ENCODE measurements around the gene ITPRIPL1.

ITPRIPL1 gene

GRCh38 chr2:96305979-96306308 lies 19.2 kb upstream of the ITPRIPL1 start:
- peak overlapping the region; percentile 51 for H3K4me3 ChIP-seq (ENCODE audit: insufficient read depth, low read depth, low read length)
- peaks cover 12% of the 10 kb centered on the region for H3K4me1 ChIP-seq (ENCODE audit: control insufficient read depth, insufficient read depth, low read length)
- 10 to 31% methylated on average over 7 to 8 of the region's 9 CpGs for WGBS, 2 experiments
- H3K9me3 ChIP-seq (ENCODE audit: control insufficient read depth, low read length): no peaks in the 10 kb centered on the region
- H3K27ac ChIP-seq (ENCODE audit: insufficient read depth, low read depth, low read length, poor library complexity, severe bottlenecking): no peak overlapping the region
- H3K36me3 ChIP-seq (ENCODE audit: control insufficient read depth, insufficient read depth, low read length): peaks cover 26% of the 10 kb centered on the region
- no peaks in the 10 kb centered on the region for H3K27me3 ChIP-seq (ENCODE audit: control insufficient read depth, insufficient read depth, low read length, poor library complexity, severe bottlenecking)

GRCh38 chr2:96306370-96306769 lies 18.7 kb upstream of the ITPRIPL1 start:
- Histone ChIP-seq H3K9me3 (ENCODE audit: control insufficient read depth, low read length) (no peaks in the 10 kb centered on the region), H3K27ac (ENCODE audit: insufficient read depth, low read depth, low read length, poor library complexity, severe bottlenecking) (no peak overlapping the region), H3K4me1 (ENCODE audit: control insufficient read depth, insufficient read depth, low read length) (peaks cover 12% of the 10 kb centered on the region), H3K36me3 (ENCODE audit: control insufficient read depth, insufficient read depth, low read length) (peaks cover 23% of the 10 kb centered on the region), H3K27me3 (ENCODE audit: control insufficient read depth, insufficient read depth, low read length, poor library complexity, severe bottlenecking) (no peaks in the 10 kb centered on the region), H3K4me3 (ENCODE audit: insufficient read depth, low read depth, low read length) (peak overlapping the region; percentile 51)
- WGBS, 2 experiments: 95% methylated on average over 3 of the region's 3 CpGs

GRCh38 chr2:96308248-96308647 lies 16.9 kb upstream of the ITPRIPL1 start:
- Histone ChIP-seq H3K4me1 (ENCODE audit: control insufficient read depth, insufficient read depth, low read length) (peaks cover 12% of the 10 kb centered on the region), H3K27ac (ENCODE audit: insufficient read depth, low read depth, low read length, poor library complexity, severe bottlenecking) (no peak overlapping the region), H3K4me3 (ENCODE audit: insufficient read depth, low read depth, low read length) (no peak overlapping the region), H3K36me3 (ENCODE audit: control insufficient read depth, insufficient read depth, low read length) (peaks cover 4% of the 10 kb centered on the region), H3K9me3 (ENCODE audit: control insufficient read depth, low read length) (no peaks in the 10 kb centered on the region), H3K27me3 (ENCODE audit: control insufficient read depth, insufficient read depth, low read length, poor library complexity, severe bottlenecking) (no peaks in the 10 kb centered on the region)
- 88 to 93% methylated on average over 5 of the region's 5 CpGs for WGBS, 2 experiments

- no peaks in the 10 kb centered on the region for H3K36me3 ChIP-seq (ENCODE audit: control insufficient read depth, insufficient read depth, low read length)
- H3K9me3 ChIP-seq (ENCODE audit: control insufficient read depth, low read length): no peaks in the 10 kb centered on the region
- no peak overlapping the region for H3K4me3 ChIP-seq (ENCODE audit: insufficient read depth, low read depth, low read length)
- WGBS, 2 experiments: 93 to 94% methylated on average over 3 of the region's 3 CpGs
- H3K4me1 ChIP-seq (ENCODE audit: control insufficient read depth, insufficient read depth, low read length): peaks cover 6% of the 10 kb centered on the region
- peaks cover 15% of the 10 kb centered on the region for H3K27me3 ChIP-seq (ENCODE audit: control insufficient read depth, insufficient read depth, low read length, poor library complexity, severe bottlenecking)
- no peak overlapping the region for H3K27ac ChIP-seq (ENCODE audit: insufficient read depth, low read depth, low read length, poor library complexity, severe bottlenecking)
These were observed 10.1 kb upstream of the ITPRIPL1 start for GRCh38 chr2:96315005-96315399.

- Histone ChIP-seq H3K27me3 (ENCODE audit: control insufficient read depth, insufficient read depth, low read length, poor library complexity, severe bottlenecking) (peaks cover 20% of the 10 kb centered on the region), H3K4me1 (ENCODE audit: control insufficient read depth, insufficient read depth, low read length) (peaks cover 6% of the 10 kb centered on the region), H3K4me3 (ENCODE audit: insufficient read depth, low read depth, low read length) (no peak overlapping the region), H3K27ac (ENCODE audit: insufficient read depth, low read depth, low read length, poor library complexity, severe bottlenecking) (peak overlapping the region; percentile 56), H3K36me3 (ENCODE audit: control insufficient read depth, insufficient read depth, low read length) (no peaks in the 10 kb centered on the region), H3K9me3 (ENCODE audit: control insufficient read depth, low read length) (no peaks in the 10 kb centered on the region)
- 85 to 92% methylated on average over 7 of the region's 7 CpGs for WGBS, 2 experiments
These were observed 9.6 kb upstream of the ITPRIPL1 start for GRCh38 chr2:96315400-96316071.

- H3K27ac ChIP-seq (ENCODE audit: insufficient read depth, low read depth, low read length, poor library complexity, severe bottlenecking): no peak overlapping the region
- H3K9me3 ChIP-seq (ENCODE audit: control insufficient read depth, low read length): no peaks in the 10 kb centered on the region
- H3K4me3 ChIP-seq (ENCODE audit: insufficient read depth, low read depth, low read length): no peak overlapping the region
- H3K27me3 ChIP-seq (ENCODE audit: control insufficient read depth, insufficient read depth, low read length, poor library complexity, severe bottlenecking): peaks cover 35% of the 10 kb centered on the region
- no peaks in the 10 kb centered on the region for H3K36me3 ChIP-seq (ENCODE audit: control insufficient read depth, insufficient read depth, low read length)
- H3K4me1 ChIP-seq (ENCODE audit: control insufficient read depth, insufficient read depth, low read length): peaks cover 10% of the 10 kb centered on the region
These were observed 8.1 kb upstream of the ITPRIPL1 start for GRCh38 chr2:96316999-96317398.

GRCh38 chr2:96317584-96317997 lies 7.5 kb upstream of the ITPRIPL1 start:
- 83 to 89% methylated on average over 4 of the region's 4 CpGs for WGBS, 2 experiments
- Histone ChIP-seq H3K4me1 (ENCODE audit: control insufficient read depth, insufficient read depth, low read length) (peaks cover 10% of the 10 kb centered on the region), H3K36me3 (ENCODE audit: control insufficient read depth, insufficient read depth, low read length) (no peaks in the 10 kb centered on the region), H3K4me3 (ENCODE audit: insufficient read depth, low read depth, low read length) (no peak overlapping the region), H3K27ac (ENCODE audit: insufficient read depth, low read depth, low read length, poor library complexity, severe bottlenecking) (no peak overlapping the region), H3K27me3 (ENCODE audit: control insufficient read depth, insufficient read depth, low read length, poor library complexity, severe bottlenecking) (peaks cover 41% of the 10 kb centered on the region), H3K9me3 (ENCODE audit: control insufficient read depth, low read length) (no peaks in the 10 kb centered on the region)

GRCh38 chr2:96318723-96319122 lies 6.4 kb upstream of the ITPRIPL1 start:
- Histone ChIP-seq H3K27me3 (ENCODE audit: control insufficient read depth, insufficient read depth, low read length, poor library complexity, severe bottlenecking) (peaks cover 52% of the 10 kb centered on the region), H3K27ac (ENCODE audit: insufficient read depth, low read depth, low read length, poor library complexity, severe bottlenecking) (no peak overlapping the region), H3K9me3 (ENCODE audit: control insufficient read depth, low read length) (no peaks in the 10 kb centered on the region), H3K4me3 (ENCODE audit: insufficient read depth, low read depth, low read length) (no peak overlapping the region), H3K4me1 (ENCODE audit: control insufficient read depth, insufficient read depth, low read length) (peaks cover 10% of the 10 kb centered on the region), H3K36me3 (ENCODE audit: control insufficient read depth, insufficient read depth, low read length) (no peaks in the 10 kb centered on the region)
- WGBS, 2 experiments: 84 to 97% methylated on average over 4 of the region's 4 CpGs

- no peaks in the 10 kb centered on the region for H3K36me3 ChIP-seq (ENCODE audit: control insufficient read depth, insufficient read depth, low read length)
- H3K4me3 ChIP-seq (ENCODE audit: insufficient read depth, low read depth, low read length): no peak overlapping the region
- H3K27ac ChIP-seq (ENCODE audit: insufficient read depth, low read depth, low read length, poor library complexity, severe bottlenecking): no peak overlapping the region
- WGBS, 2 experiments: 95 to 100% methylated on average over 1 of the region's 1 CpG
- no peaks in the 10 kb centered on the region for H3K9me3 ChIP-seq (ENCODE audit: control insufficient read depth, low read length)
- H3K4me1 ChIP-seq (ENCODE audit: control insufficient read depth, insufficient read depth, low read length): peaks cover 10% of the 10 kb centered on the region
- peaks cover 59% of the 10 kb centered on the region for H3K27me3 ChIP-seq (ENCODE audit: control insufficient read depth, insufficient read depth, low read length, poor library complexity, severe bottlenecking)
These were observed 5.7 kb upstream of the ITPRIPL1 start for GRCh38 chr2:96319396-96319795.

GRCh38 chr2:96320326-96320725 lies 4.8 kb upstream of the ITPRIPL1 start:
- Histone ChIP-seq H3K4me3 (ENCODE audit: insufficient read depth, low read depth, low read length) (no peak overlapping the region), H3K27ac (ENCODE audit: insufficient read depth, low read depth, low read length, poor library complexity, severe bottlenecking) (no peak overlapping the region), H3K9me3 (ENCODE audit: control insufficient read depth, low read length) (no peaks in the 10 kb centered on the region), H3K27me3 (ENCODE audit: control insufficient read depth, insufficient read depth, low read length, poor library complexity, severe bottlenecking) (peaks cover 68% of the 10 kb centered on the region), H3K36me3 (ENCODE audit: control insufficient read depth, insufficient read depth, low read length) (no peaks in the 10 kb centered on the region), H3K4me1 (ENCODE audit: control insufficient read depth, insufficient read depth, low read length) (peaks cover 10% of the 10 kb centered on the region)
- WGBS, 2 experiments: 84% methylated on average over 3 of the region's 3 CpGs
